Measurements from ENCODE around the gene TIMM9.
"Not testable (repeated sequence)": the region's sequence is repeated elsewhere in the genome, so short reads cannot be mapped to it uniquely, and the experiment has no call there.

TIMM9 gene

DNA sequence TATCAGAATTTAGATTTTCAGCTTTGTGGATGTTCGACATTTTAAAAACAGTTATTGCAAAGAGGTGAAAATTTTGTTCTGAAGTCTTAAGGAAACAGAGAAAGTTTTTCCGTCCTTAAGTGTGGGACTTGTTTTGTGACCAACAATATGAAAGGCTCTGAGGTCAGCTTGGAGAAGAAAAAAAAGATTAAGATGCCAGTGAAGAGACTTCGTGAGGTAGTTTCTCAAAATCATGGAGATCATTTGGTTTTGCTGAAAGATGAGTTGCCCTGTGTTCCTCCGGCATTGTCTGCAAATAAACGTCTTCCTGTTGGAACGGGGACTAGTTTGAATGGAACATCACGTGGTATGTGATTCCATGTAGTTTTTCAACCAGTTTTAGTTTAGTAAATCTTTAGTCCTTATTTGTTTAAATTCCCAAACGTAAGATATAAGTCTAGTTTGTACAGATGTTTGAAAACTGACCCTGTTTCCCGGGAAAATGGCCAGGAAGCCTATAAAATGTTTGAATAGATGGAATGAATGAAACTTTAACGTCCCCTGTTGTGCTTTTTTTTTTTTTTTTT, 870 bp upstream of the TIMM9 start:
- peak overlapping the region; percentile 83 for H3K27ac ChIP-seq (ENCODE audit: low read length)
- H3K9me3 ChIP-seq (ENCODE audit: insufficient read depth, low read length) = no peaks in the 10 kb centered on the region
- H3K27me3 ChIP-seq (ENCODE audit: low read depth, low read length) = no peaks in the 10 kb centered on the region
- peaks cover 6% of the 10 kb centered on the region for H3K36me3 ChIP-seq (replicated peaks; ENCODE audit: low read depth, low read length)
- peak overlapping the region; percentile 84 for H2AFZ ChIP-seq (ENCODE audit: low read depth, low read length)
- H3K4me1 ChIP-seq (ENCODE audit: low read length) = peaks cover 15% of the 10 kb centered on the region
- peak overlapping the region; percentile 83 for H3K9ac ChIP-seq (ENCODE audit: low read length)
- TF ChIP-seq, protein P1, sequence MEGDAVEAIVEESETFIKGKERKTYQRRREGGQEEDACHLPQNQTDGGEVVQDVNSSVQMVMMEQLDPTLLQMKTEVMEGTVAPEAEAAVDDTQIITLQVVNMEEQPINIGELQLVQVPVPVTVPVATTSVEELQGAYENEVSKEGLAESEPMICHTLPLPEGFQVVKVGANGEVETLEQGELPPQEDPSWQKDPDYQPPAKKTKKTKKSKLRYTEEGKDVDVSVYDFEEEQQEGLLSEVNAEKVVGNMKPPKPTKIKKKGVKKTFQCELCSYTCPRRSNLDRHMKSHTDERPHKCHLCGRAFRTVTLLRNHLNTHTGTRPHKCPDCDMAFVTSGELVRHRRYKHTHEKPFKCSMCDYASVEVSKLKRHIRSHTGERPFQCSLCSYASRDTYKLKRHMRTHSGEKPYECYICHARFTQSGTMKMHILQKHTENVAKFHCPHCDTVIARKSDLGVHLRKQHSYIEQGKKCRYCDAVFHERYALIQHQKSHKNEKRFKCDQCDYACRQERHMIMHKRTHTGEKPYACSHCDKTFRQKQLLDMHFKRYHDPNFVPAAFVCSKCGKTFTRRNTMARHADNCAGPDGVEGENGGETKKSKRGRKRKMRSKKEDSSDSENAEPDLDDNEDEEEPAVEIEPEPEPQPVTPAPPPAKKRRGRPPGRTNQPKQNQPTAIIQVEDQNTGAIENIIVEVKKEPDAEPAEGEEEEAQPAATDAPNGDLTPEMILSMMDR (IDR thresholded peaks at IDR 0.05; ENCODE audit: low read depth, low read length) = no peak
- TF ChIP-seq EZH2phosphoT487 (IDR thresholded peaks at IDR 0.05; ENCODE audit: low read depth) = no peak
- peaks cover 50% of the 10 kb centered on the region for H3K79me2 ChIP-seq (ENCODE audit: low read length)
- no peaks in the 10 kb centered on the region for H4K20me1 ChIP-seq (ENCODE audit: insufficient read depth, low read length)
- peak overlapping the region; percentile 88 for H3K4me3 ChIP-seq (ENCODE audit: low read length)
- peak overlapping the region; percentile 76 for H3K4me2 ChIP-seq (ENCODE audit: low read length)

DNA sequence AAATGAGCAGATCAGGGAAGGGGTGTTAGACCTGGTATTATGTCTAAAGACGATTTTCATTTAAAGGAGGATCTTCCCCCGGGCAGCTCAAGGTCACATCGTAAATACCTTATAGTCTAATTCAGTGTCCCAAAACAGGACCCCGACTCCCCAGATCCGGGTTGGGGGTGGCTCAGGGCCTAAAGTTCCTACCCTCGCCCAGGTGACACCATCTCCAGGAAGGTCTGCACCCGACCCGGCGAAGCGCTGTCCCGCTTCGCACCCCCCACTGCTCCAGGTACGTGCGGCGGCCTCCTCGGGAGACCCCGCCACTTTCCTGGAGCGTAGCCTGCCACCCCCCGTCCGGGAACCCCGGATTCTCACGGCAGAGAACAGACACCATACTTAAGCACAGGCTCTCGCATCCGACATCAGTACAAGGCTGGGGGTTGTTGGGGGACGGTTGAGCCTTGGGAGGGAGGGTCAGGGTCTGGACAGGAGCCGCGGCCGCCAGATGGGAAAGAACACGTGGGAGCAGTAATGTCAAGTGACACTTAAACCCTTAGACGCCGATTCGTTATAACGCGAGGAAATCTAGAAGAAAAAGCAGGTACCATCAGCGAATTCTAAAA, 556 bp downstream of the TIMM9 start:
- H3K4me1 ChIP-seq (ENCODE audit: low read length) = peaks cover 15% of the 10 kb centered on the region
- H4K20me1 ChIP-seq (ENCODE audit: insufficient read depth, low read length) = no peaks in the 10 kb centered on the region
- H3K9me3 ChIP-seq (ENCODE audit: insufficient read depth, low read length) = no peaks in the 10 kb centered on the region
- TF ChIP-seq, protein P1 (IDR thresholded peaks at IDR 0.05; ENCODE audit: low read depth, low read length) = no peak
- TF ChIP-seq EZH2phosphoT487 (IDR thresholded peaks at IDR 0.05; ENCODE audit: low read depth) = no peak
- H3K9ac ChIP-seq (ENCODE audit: low read length) = peak overlapping the region; percentile 83
- peak overlapping the region; percentile 88 for H3K4me3 ChIP-seq (ENCODE audit: low read length)
- H2AFZ ChIP-seq (ENCODE audit: low read depth, low read length) = peak overlapping the region; percentile 94
- H3K27ac ChIP-seq (ENCODE audit: low read length) = peak overlapping the region; percentile 83
- H3K4me2 ChIP-seq (ENCODE audit: low read length) = peak overlapping the region; percentile 53
- peaks cover 6% of the 10 kb centered on the region for H3K36me3 ChIP-seq (replicated peaks; ENCODE audit: low read depth, low read length)
- peaks cover 53% of the 10 kb centered on the region for H3K79me2 ChIP-seq (ENCODE audit: low read length)
- H3K27me3 ChIP-seq (ENCODE audit: low read depth, low read length) = no peaks in the 10 kb centered on the region

DNA sequence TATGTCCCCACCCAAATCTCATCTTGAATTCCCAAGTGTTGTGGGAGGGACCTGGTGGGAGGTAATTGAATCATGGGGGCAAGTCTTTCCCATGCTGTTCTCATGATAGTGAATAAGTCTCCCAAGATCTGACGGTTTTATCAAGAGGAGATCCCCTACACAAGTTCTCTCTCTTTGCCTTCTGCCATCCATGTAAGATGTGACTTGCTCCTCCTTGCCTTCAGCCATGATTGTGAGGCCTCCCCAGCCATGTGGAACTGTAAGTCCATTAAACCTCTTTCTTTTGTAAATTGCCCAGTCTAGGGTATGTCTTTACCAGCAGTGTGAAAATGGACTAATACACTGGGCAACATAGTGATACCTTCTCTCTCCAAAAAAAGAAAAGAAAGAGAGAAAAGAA, 10.4 kb downstream of the TIMM9 start:
- not testable (repeated sequence) for H3K27me3 ChIP-seq (ENCODE audit: low read depth, low read length); H3K4me3 ChIP-seq (ENCODE audit: low read length); H3K27ac ChIP-seq (ENCODE audit: low read length); H4K20me1 ChIP-seq (ENCODE audit: insufficient read depth, low read length); H3K9ac ChIP-seq (ENCODE audit: low read length); H2AFZ ChIP-seq (ENCODE audit: low read depth, low read length); H3K4me2 ChIP-seq (ENCODE audit: low read length); H3K4me1 ChIP-seq (ENCODE audit: low read length); H3K9me3 ChIP-seq (ENCODE audit: insufficient read depth, low read length)
- peaks cover 41% of the 10 kb centered on the region for H3K36me3 ChIP-seq (replicated peaks; ENCODE audit: low read depth, low read length)
- peaks cover 50% of the 10 kb centered on the region for H3K79me2 ChIP-seq (ENCODE audit: low read length)

- Histone ChIP-seq H3K9me3 (ENCODE audit: insufficient read depth, low read length) (no peaks in the 10 kb centered on the region), H3K4me3 (ENCODE audit: low read length) (no peak overlapping the region), H3K4me1 (ENCODE audit: low read length) (no peaks in the 10 kb centered on the region), H2AFZ (ENCODE audit: low read depth, low read length) (no peak overlapping the region), H3K4me2 (ENCODE audit: low read length) (no peak overlapping the region), H3K27me3 (ENCODE audit: low read depth, low read length) (no peaks in the 10 kb centered on the region), H3K36me3 (replicated peaks; ENCODE audit: low read depth, low read length) (peaks cover 39% of the 10 kb centered on the region), H4K20me1 (ENCODE audit: insufficient read depth, low read length) (no peaks in the 10 kb centered on the region; the same call in 1 of the 2 replicates), H3K27ac (ENCODE audit: low read length) (no peak overlapping the region), H3K9ac (ENCODE audit: low read length) (no peak overlapping the region), H3K79me2 (ENCODE audit: low read length) (peaks cover 48% of the 10 kb centered on the region)
- TF ChIP-seq, protein P1 (IDR thresholded peaks at IDR 0.05; ENCODE audit: low read depth, low read length) = no peak
- TF ChIP-seq EZH2phosphoT487 (IDR thresholded peaks at IDR 0.05; ENCODE audit: low read depth) = no peak
These were observed 11.4 kb downstream of the TIMM9 start for GRCh38 chr14:58415636-58416547.

All from OCI-LY3 (cell line).